Left ventricle myocardium inferior (tissue), 1 donor: Measurements from ENCODE around the gene SOCS4. TPM values are rescaled to one million over a fixed set of nuclear protein-coding genes. Genes with fewer than 3 reads are reported as not detected.
"Not testable (repeated sequence)": the region's sequence is repeated elsewhere in the genome, so short reads cannot be mapped to it uniquely, and the experiment has no call there.

ENCODE experiments used
- DNase-seq: peaks from one replicate; pipeline ENCODE4 v3.0.0-alpha.2; 2020
- H3K27ac ChIP-seq: fragments of 200-600 bp; replicated peaks from 2 replicates; pipeline ENCODE4 v1.8.0; 2021
- H3K27me3 ChIP-seq: fragments of 200-600 bp; 2 replicates; pipeline ENCODE4 v1.8.0; 2021; ENCODE audit warnings: low read depth
- H3K36me3 ChIP-seq: fragments of 200-600 bp; 2 replicates; pipeline ENCODE4 v1.8.0; 2021
- H3K4me1 ChIP-seq: fragments of 200-600 bp; 2 replicates; pipeline ENCODE4 v1.8.0; 2021
- H3K4me3 ChIP-seq: fragments of 200-600 bp; 2 replicates; pipeline ENCODE4 v1.8.0; 2021; ENCODE audit warnings: mild to moderate bottlenecking, moderate library complexity
- H3K9me3 ChIP-seq: fragments of 200-600 bp; replicated peaks from 2 replicates; pipeline ENCODE4 v1.8.0; 2021
- intact Hi-C: fragments of 100-400 bp; cut with micrococcal nuclease; formaldehyde crosslinking; loops from one replicate; pipeline ENCODE4 v1.11.0; 2022
- total RNA-seq: library from RNA; stranded (reverse); fragmentation: NEBNext Ultra II Directional; extraction: Animal tissue kit (Norgen Biotek cat#: 25700); gene quantifications from one replicate; pipeline ENCODE4 v1.2.1, GENCODE V29; 2021
- TF ChIP-seq, protein P1 (sequence below): fragments of 200-600 bp; IDR thresholded peaks from 2 replicates; pipeline ENCODE4 v1.8.0; 2021; ENCODE audit warnings: antibody characterized with exemption, mild to moderate bottlenecking, borderline replicate concordance
- donor health status: DM: no; HTN: yes; CAD: no; lungs with severe emphysema.

SOCS4 gene
- total RNA-seq, 1 donor from 2014 or later: 18.1 TPM

DNA sequence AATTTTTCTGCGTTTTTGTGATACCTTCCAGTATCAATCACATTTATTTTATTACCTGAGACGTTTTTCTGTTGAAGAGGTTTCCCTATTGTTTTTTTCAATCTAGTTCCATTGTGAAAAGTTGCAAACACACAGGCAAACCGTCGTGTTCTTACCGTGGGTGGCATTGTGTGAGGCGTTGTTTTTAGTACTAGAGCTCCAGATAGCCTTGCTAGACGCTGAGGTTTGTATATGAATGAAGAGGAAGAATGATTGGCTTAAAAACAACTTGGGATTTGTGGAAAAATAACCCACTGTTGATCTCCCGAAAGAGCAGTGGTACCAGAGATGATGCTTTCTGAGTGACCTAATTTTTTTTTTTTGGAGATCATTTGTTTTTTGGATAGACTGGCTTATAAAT, 1.0 kb downstream of the SOCS4 start:
- H3K9me3 ChIP-seq: no peaks in the 10 kb centered on the region
- DNase-seq: no peak
- intact Hi-C loops: no loop called here
- H3K27ac ChIP-seq: peak overlapping the region; percentile 90
- no peaks in the 10 kb centered on the region for H3K36me3 ChIP-seq
- TF ChIP-seq, protein P1, sequence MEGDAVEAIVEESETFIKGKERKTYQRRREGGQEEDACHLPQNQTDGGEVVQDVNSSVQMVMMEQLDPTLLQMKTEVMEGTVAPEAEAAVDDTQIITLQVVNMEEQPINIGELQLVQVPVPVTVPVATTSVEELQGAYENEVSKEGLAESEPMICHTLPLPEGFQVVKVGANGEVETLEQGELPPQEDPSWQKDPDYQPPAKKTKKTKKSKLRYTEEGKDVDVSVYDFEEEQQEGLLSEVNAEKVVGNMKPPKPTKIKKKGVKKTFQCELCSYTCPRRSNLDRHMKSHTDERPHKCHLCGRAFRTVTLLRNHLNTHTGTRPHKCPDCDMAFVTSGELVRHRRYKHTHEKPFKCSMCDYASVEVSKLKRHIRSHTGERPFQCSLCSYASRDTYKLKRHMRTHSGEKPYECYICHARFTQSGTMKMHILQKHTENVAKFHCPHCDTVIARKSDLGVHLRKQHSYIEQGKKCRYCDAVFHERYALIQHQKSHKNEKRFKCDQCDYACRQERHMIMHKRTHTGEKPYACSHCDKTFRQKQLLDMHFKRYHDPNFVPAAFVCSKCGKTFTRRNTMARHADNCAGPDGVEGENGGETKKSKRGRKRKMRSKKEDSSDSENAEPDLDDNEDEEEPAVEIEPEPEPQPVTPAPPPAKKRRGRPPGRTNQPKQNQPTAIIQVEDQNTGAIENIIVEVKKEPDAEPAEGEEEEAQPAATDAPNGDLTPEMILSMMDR: no peak
- H3K4me3 ChIP-seq: peak overlapping the region; percentile 82
- peaks cover 60% of the 10 kb centered on the region for H3K4me1 ChIP-seq
- H3K27me3 ChIP-seq: no peaks in the 10 kb centered on the region

DNA sequence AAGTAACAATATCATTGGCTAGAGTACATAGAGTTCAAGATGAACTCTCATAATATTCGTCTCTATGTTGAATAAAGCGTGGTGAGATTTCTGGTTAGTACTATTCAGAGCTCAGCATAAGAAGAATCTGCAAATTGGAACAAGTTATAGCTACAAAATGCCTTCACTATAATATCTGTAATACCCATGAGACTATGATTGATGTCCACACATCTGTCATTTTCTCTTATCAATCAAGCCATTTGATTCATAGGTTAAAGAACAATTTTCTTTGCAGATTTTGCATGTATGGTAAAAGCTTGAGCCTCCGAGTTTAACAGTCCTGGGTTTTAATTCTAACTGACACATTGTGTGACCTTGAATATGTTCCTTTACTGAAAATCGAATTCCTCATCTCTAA, 1.4 kb downstream of the SOCS4 start:
- no peak for DNase-seq
- H3K27ac ChIP-seq: no peak overlapping the region
- no peaks in the 10 kb centered on the region for H3K36me3 ChIP-seq
- H3K9me3 ChIP-seq: no peaks in the 10 kb centered on the region
- peak overlapping the region; percentile 82 for H3K4me3 ChIP-seq
- peaks cover 62% of the 10 kb centered on the region for H3K4me1 ChIP-seq
- intact Hi-C loops: no loop called here
- TF ChIP-seq, protein P1: no peak
- no peaks in the 10 kb centered on the region for H3K27me3 ChIP-seq

DNA sequence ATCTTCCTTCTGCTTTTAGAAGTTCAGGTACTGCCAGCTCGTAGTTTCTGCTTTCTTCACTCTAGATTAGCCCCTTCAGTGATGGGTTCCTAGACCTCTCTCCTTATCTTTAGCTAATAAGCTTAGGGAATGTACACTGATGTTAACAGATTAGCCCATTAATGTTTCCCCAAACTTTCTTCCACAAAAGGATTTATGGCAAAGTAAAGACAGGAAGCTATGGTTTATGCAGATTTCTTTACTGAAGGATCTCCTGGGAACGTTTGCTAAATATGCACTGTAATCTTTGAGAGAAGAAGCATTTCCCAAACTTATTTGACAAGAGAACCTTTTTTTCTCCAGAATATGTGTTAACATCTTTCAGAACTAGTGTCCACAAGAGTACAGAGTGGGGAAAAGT, 4.2 kb downstream of the SOCS4 start:
- no peak for DNase-seq
- no peaks in the 10 kb centered on the region for H3K9me3 ChIP-seq
- no peak overlapping the region for H3K27ac ChIP-seq
- peaks cover 16% of the 10 kb centered on the region for H3K36me3 ChIP-seq
- intact Hi-C loops: no loop called here
- no peak overlapping the region for H3K4me3 ChIP-seq
- peaks cover 63% of the 10 kb centered on the region for H3K4me1 ChIP-seq
- no peaks in the 10 kb centered on the region for H3K27me3 ChIP-seq
- TF ChIP-seq, protein P1: no peak

DNA sequence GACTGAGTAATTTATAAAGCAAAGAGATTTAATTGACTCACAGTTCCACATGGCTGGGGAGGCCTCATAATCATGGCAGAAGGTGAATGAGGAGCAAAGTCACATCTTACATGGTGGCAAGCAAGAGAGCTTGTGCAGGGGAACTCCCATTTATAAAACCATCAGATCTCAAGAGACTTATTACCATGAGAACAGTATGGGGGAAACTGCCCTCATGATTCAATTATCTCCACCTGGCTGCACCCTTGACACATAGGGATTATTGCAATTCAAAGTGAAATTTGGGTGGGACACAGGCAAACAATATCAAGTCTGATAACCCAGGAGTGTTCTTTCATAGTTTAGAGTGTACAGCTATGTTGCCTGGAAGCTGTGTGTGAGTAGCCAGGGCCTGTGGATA, 11.0 kb downstream of the SOCS4 start:
- H3K36me3 ChIP-seq: peaks cover 33% of the 10 kb centered on the region
- H3K4me1 ChIP-seq, H3K27ac ChIP-seq, H3K9me3 ChIP-seq, H3K4me3 ChIP-seq, H3K27me3 ChIP-seq, intact Hi-C loops, DNase-seq: not testable (repeated sequence)

DNA sequence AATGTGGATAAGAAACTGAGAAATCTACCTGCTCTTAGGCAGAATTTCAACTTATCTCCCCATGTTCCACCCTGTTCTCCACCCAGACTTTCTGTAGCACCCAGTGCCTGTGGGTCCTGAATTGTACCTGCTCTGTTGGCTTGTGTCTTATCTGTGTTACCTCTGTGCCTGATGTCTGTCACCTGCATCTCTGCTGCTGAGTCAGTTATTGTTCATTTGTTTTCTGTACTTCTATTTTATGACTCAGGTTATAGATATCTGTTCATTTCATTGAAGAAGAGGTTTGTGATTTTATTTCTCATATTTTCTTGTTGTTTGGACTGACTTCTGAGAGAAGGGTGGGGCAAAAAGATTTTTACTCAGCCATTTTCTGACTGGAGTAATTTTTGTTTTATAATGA, 11.7 kb downstream of the SOCS4 start:
- Histone ChIP-seq H3K4me1 (peaks cover 4% of the 10 kb centered on the region), H3K27me3 (no peaks in the 10 kb centered on the region), H3K27ac (no peak overlapping the region), H3K4me3 (no peak overlapping the region), H3K9me3 (no peaks in the 10 kb centered on the region), H3K36me3 (peaks cover 37% of the 10 kb centered on the region)
- TF ChIP-seq, protein P1: no peak
- DNase-seq: no peak
- intact Hi-C loops: no loop called here

DNA sequence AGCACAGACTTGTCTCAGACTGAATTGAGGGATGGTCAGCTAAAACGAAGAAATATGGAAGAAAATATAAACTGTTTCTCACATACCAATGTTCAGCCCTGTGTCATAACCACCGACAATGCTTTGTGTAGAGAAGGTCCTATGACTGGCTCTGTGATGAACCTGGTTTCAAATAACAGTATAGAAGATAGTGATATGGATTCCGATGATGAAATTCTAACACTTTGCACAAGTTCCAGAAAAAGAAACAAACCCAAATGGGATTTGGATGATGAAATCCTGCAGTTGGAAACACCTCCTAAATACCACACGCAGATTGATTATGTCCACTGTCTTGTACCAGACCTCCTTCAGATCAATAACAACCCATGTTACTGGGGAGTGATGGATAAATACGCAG, 16.5 kb downstream of the SOCS4 start:
- H3K27ac ChIP-seq: no peak overlapping the region
- intact Hi-C loops: no loop called here

More for the DNA sequence above, 16.5 kb downstream of the SOCS4 start:
- DNase-seq: no peak
- Histone ChIP-seq H3K4me3 (no peak overlapping the region), H3K9me3 (no peaks in the 10 kb centered on the region), H3K4me1 (no peaks in the 10 kb centered on the region), H3K27me3 (no peaks in the 10 kb centered on the region), H3K36me3 (peaks cover 16% of the 10 kb centered on the region)
- TF ChIP-seq, protein P1: no peak
